ENCODE results near the gene SCG3. TPM values are rescaled to one million over a fixed set of nuclear protein-coding genes. Genes with fewer than 3 reads are reported as not detected.

Gene SCG3
- polyA plus RNA-seq, 2 of the 4 experiments (the other 2 are of a cell fraction), result 0.03 TPM; not detected in 1

- TF ChIP-seq RCOR1 (IDR thresholded peaks at IDR 0.05; ENCODE audit: low read depth, low read length) (no peak), RARB (CRISPR knock-in tag; IDR thresholded peaks at IDR 0.05) (no peak), HEYL (CRISPR knock-in tag; IDR thresholded peaks at IDR 0.05) (no peak), RAD21 (conservative IDR thresholded peaks at IDR 0.05 in 1 of 2, IDR thresholded peaks at IDR 0.05 in 1 of 2) (no peak), HMGXB4 (CRISPR knock-in tag; IDR thresholded peaks at IDR 0.05; ENCODE audit: borderline replicate concordance) (no peak)
Measured at GRCh38 chr15:51677452-51677851, 3.9 kb upstream of the SCG3 start (continued).

DNA sequence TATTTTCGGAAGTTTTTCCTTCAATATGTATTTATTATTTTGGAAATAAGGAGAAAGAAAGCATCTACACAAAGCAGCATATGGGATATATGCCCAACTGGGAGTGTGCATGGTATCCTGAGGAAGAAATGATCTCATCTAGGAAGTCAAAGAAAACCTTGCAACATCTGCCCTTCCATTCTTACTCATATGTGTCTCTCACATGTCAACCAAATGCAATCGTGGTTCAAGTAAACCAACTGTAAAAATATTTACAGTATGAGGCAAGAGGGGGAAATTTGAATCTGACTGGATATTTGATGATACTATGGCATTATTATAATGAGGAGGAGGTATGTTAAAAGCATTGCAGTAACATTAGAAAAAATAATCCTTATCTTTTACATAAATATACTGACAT lies 3.2 kb upstream of the SCG3 start:
- Histone ChIP-seq H3K27ac (no peak overlapping the region), H3K4me3 (no peak overlapping the region), H3K4me2 (no peak overlapping the region), H3K4me1 (no peaks in the 10 kb centered on the region; the same call in 2 of the 3 replicates), H3K9me3 (no peaks in the 10 kb centered on the region)
- WGBS (ENCODE audit: missing lambda C conversion rate), result 10% methylated on average over 2 of the region's 2 CpGs
- TF ChIP-seq TFCP2L1 (CRISPR knock-in tag; IDR thresholded peaks at IDR 0.05) (no peak), EHMT2 (IDR thresholded peaks at IDR 0.05; ENCODE audit: low read depth) (no peak), CTCF (IDR thresholded peaks at IDR 0.05) (no peak), ZNF302 (CRISPR knock-in tag; IDR thresholded peaks at IDR 0.05) (no peak)
- no peak for ATAC-seq
- FAIRE-seq, result no peak
- ChIA-PET POLR2A (no interaction called here), CTCF (no interaction called here)
- no peak for DNase-seq (ENCODE audit: low read depth in 1 of 2, low spot score in 1 of 2)

DNA sequence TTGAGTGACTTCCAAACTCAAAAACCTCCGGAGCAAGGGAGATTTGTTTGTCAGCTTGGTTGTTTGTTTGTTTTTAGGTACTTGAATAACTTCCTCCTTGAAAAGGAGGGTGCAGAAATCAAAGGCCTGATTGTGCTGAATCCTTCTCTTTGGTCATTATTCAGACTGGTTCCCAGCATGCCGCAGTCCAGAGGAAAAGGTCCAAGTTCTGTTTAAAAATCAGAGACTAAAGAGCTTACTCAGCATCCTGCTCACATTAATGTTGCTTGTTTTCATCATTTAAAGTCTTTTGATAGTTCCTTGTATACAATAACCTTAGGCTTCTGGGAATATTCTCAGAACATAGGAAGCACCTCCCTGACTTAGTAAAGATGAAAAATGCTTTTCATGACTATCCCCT lies 982 bp upstream of the SCG3 start:
- TF ChIP-seq MAFK (IDR thresholded peaks at IDR 0.05; ENCODE audit: partially characterized antibody) (peak; percentile 91), CHD4 (IDR thresholded peaks at IDR 0.05; ENCODE audit: borderline replicate concordance) (no peak)
- DNase-seq (ENCODE audit: low read depth in 1 of 2, low spot score in 1 of 2), result no peak
- WGBS (ENCODE audit: missing lambda C conversion rate), result 10% methylated on average over 2 of the region's 2 CpGs
- Histone ChIP-seq H3K4me1 (no peaks in the 10 kb centered on the region; the same call in 2 of the 3 replicates), H3K27ac (no peak overlapping the region), H3K4me3 (no peak overlapping the region), H3K9me3 (no peaks in the 10 kb centered on the region), H3K4me2 (no peak overlapping the region)
- ChIA-PET CTCF (interaction anchor here (0.7 to 2.8 kb wide), 9 partner anchors 9 to 237 kb away, joined by 3 to 20 read pairs (median 4); no protein-coding TSS in a partner anchor), POLR2A (no interaction called here)
- ATAC-seq, result no peak
- FAIRE-seq, result no peak

GRCh38 chr15:51687565-51687964 lies 6.3 kb downstream of the SCG3 start:
- no peak overlapping the region for H3K27ac ChIP-seq
- 2% methylated on average over 1 of the region's 1 CpG for WGBS (ENCODE audit: missing lambda C conversion rate)
- ChIA-PET CTCF (interaction anchor here (4.1 kb wide), 1 partner anchor 89 kb away, joined by 26 read pairs; no protein-coding TSS in a partner anchor), POLR2A (no interaction called here)
- no peaks in the 10 kb centered on the region for H3K4me1 ChIP-seq
- H3K4me3 ChIP-seq, result no peak overlapping the region
- no peak for TF ChIP-seq RFX5 (IDR thresholded peaks at IDR 0.05)
- no peak for TF ChIP-seq SMC3 (IDR thresholded peaks at IDR 0.05)
- TF ChIP-seq CHD4 (IDR thresholded peaks at IDR 0.05; ENCODE audit: borderline replicate concordance), result no peak
- TF ChIP-seq CEBPB (IDR thresholded peaks at IDR 0.05), result no peak
- no peak for TF ChIP-seq SREBF2 (IDR thresholded peaks at IDR 0.05)
- no peak for TF ChIP-seq GATA3 (IDR thresholded peaks at IDR 0.05; ENCODE audit: borderline replicate concordance)
- ATAC-seq (no peak), DNase-seq (ENCODE audit: low read depth in 1 of 2, low spot score in 1 of 2) (no peak), FAIRE-seq (no peak)
- H3K4me2 ChIP-seq, result no peak overlapping the region
- H3K9me3 ChIP-seq, result no peaks in the 10 kb centered on the region

Measured in A549 (cell line).